Kidney capillary endothelial cell (primary cell): ENCODE data around the gene SNRPD3.
"Not testable (repeated sequence)": the region's sequence is repeated elsewhere in the genome, so short reads cannot be mapped to it uniquely, and the experiment has no call there.

ENCODE experiments used
- DNase-seq: peaks from one replicate; pipeline ENCODE4 v3.0.0-alpha.2; 2018; ENCODE audit warnings: low spot score

SNRPD3 gene

DNA sequence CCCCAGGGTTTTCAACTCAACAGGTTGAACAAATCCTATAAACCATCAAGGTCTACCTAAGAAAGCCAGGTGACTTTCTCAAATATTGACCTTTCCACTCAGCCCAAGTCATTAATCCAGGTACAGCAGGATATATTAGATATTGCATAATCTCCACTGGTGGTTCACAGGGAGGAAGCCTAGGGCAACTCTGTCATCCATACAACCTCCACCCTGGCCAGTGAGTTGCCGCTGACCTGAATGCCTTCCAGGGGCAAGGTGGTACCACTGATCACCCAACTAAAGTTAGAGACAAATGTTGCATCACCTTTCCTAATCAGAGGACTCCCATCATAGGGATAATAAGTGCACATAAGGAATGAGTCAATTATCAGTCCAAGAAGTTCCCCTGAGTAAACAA, 23.7 kb upstream of the SNRPD3 start:
- DNase-seq = no peak

DNA sequence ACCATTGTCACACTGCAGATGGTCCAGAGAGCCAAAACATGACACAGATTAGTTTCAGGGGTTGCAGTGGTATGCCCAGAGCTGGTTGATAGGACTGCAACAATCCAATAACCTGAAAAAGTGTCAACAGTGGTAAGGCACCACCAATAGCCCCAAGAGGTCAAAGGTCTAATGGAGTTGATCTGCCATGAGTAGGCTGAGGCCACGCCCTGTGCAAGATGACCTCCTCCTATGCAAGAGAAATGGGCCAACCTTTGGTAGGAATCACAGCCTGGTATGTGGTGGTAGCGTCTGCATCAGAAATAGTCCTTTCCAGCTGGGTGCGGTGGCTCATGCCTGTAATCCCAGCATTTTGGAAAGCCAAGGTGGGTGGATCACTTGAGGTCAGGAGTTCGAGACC, 20.5 kb upstream of the SNRPD3 start:
- DNase-seq = no peak

DNA sequence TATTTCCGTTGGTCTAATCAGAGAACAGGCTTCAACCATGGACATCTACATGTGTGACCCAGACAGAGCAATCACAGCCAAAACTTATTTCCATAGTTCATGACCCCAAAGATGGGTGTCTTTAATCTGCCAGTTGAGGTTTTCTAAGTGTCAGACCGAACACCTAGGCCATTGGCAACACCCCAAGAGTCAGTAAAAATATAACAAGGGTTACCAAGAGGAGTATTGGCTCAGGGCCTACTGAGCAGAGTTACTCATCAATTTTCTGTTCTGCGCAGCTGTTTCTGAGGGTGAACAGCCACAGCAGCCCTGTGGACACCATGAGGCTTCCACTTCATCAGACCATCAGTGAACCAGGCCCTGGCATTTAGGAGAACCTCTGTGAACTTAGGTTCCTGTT, 19.7 kb upstream of the SNRPD3 start:
- DNase-seq = no peak

DNA sequence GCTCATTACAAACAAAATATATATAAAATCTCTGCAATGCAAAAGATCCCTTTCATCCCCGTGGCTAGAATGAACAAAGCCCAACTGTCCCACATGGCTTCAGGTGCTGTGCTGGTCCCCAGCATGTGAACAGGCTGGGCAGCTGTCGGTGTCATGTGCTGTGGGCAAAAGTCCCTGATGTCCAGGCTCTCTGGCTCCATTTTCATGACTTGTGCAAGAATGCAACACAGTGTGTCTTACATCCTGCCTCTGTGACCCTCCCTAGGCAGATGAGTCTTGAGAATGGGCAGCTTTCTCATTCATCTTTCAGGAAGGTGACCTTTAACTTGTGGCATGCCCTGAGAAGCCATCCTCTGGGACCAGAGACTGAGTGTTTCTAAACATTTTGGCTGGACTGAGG, 15.3 kb upstream of the SNRPD3 start:
- no peak for DNase-seq

DNA sequence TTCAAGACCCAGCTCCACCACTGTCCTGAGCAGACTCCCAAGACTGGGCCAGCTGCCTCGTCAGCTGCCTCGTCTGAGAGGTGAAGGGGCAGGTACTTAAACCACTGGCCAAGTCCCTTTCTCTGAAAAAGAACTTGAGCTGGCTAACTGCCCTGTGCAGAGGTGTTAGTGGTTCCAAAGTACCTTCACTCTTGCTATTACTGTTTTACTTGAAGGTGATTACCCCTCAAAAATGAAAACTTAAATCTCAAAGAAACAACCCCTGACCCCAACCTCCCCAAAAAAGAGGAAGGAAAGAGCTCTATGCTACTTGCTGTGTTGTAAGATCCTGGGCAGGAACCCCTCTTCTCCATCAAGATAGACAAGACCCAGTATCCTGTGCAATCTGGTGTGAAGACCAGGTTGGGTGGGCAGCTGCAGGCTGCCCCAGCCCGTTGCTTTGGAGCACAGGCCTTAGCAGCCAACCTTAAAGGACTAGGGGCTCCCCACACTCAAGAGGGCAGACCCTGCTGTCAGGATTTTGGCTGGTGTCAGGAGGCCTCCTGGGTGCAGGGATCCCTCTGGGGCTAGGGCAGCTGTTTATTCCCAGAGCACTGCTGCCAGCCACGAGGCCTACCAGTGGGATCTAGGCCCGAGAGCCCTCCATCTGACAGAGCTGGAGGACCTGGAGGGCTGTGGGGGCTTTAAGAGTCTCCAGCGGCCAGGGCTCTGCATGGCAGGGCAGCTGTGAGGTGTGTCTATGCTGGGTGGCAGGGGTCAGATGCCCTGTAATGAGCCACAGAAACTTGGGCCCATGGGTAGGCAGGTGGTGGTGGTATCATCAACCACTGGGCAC, 13.9 kb upstream of the SNRPD3 start:
- no peak for DNase-seq

DNA sequence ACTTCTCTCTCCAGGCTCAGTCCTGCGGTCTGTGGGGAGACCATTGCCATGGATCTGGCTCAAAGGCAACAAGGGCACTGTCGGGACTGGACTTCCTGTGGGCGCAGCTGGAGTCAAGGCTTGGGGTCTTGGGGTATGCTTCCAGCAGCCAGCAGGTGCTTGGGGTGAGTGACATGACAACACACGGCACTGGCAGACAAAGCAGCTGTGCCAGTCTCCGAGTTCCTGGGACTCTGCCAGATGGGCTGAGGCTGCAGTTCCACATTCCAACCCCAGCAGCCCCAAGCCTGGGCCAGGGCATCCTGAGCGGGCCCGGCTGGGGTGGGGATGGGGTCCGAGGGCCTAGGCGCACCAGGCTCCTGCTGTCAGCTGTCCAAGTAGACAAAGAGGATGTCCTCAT, 13.2 kb upstream of the SNRPD3 start:
- no peak for DNase-seq

DNA sequence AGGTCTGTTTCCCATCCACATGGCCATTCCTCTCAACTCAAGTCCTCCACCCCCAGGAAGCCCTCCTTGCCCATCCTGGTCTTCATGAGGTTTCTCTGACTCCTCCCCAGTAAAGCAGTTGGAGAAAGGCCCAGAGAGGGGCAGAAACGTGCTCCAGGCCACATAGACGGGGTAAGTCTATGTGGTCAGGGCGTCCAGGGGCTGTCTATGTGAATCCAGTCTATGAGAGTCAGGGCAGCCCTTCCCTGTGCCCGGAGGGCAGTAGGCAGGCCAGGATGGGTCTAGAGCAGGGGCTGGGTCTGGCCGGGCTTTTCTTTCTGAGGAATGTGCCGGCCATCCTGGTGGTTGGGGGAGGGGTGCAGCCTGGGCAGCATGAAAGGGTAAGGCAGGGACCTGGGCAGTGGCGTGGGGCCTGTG, 12.6 kb upstream of the SNRPD3 start:
- no peak for DNase-seq

DNA sequence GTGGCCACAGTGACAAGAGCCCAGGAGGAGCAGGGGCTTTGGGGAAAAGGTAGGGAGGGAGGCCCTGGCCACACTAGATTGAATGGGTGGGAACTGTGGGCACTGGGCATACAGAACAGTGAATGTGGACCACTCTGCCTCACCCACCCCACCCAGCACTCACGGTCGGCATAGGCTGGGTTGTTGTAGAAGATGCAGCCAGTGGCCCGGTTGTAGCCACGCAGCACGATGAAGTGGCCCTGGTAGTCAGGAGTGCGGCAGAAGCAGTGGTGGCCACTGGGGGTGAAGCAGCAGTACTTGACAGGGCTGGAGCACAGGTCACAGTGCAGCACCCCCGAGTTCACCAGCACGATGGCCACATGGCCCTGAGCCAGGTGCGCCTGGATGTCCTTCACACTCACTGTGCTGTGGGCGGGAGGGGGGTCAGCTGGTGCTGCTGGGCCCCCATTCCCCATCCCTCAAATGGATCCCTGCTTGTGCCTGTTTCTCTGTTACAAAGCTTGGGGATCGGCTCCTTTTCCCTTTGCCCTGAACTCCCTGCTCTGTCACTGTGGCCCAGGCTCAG, 12.0 kb upstream of the SNRPD3 start:
- no peak for DNase-seq

DNA sequence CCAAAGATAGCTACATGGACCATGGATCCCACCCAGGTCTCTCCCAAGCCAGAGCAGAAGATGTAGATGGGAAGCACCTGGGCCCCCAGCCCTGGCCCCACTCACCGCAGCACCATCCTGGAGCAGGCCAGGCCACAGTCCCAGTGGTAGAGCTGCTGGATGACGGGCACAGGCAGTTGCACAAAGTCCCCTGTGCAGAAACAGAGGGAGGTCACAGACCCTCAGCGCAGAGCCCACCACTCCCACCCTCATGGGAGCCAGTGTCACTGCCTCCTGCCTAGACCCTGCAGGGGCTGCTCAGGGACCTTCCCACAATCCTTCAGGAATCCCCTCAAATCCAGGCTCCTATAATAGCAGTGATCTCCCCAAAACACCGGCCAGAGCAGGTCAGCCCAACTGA, 7.0 kb upstream of the SNRPD3 start:
- no peak for DNase-seq

DNA sequence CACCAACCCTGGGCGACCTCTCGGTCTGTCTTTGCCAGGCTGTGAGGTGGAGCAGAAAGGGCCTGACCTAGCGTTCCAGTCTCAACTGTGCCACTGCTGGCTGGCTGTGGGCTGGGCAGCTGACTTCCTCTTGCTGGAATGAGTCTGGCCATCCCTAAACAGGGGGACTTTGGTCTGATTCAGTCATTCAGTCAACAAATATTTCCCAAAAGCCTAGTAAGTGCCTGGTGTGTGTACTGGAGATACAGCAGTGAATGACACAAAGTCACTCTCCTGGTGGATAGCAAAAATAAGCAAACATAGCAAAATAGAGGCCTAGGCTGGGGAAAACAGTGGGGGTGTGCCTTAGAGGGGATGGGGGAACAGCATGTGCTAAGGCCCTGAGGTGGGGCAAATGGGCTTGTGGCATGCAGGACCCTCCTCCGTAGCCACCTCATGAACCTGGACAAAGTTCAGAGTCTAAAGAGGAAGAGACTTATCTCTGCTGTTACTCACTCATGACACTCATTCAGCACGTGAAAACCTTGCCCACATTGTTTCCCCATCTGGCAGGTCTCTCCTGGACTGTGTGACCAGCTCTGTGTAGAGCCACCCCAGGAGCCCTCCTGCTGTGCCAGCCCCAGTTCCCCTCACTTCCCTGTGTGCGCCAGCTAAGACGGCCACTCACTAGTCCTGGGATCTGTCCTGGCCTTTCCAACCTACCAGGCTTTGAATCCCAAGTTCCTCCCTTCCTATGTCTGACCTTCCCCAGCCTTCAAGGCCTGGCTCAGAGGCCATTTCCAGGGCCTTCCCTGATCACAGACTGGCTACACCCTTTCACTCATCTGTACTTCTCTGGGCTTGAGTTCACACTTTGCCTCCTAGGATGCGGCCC, 5.5 kb upstream of the SNRPD3 start:
- DNase-seq = no peak

DNA sequence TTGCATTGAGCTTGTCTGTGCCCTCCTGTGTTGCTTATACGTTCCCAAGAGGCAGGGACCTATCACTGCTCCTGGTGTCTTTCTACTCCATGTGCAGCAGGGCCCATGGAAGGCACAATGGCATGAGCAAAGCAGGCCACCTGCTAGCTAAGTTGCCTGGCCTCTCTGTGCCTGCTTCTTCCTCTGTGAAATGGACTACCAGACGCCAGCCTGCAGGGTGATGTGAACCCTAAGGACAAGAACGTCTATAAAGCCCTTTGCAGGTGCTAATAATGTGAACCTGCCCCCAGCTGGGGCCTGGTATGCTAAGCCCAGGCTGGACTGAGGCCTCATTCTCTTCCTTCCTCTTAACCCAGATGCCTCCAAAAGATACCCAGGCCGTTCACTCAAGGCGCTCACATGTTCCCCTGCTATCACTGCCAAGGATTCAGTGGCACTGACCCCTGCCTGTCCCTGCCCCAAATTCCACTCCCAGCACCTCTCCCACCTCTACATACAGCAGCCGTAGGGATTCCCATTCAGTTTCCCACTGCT, 4.8 kb upstream of the SNRPD3 start:
- DNase-seq = no peak

DNA sequence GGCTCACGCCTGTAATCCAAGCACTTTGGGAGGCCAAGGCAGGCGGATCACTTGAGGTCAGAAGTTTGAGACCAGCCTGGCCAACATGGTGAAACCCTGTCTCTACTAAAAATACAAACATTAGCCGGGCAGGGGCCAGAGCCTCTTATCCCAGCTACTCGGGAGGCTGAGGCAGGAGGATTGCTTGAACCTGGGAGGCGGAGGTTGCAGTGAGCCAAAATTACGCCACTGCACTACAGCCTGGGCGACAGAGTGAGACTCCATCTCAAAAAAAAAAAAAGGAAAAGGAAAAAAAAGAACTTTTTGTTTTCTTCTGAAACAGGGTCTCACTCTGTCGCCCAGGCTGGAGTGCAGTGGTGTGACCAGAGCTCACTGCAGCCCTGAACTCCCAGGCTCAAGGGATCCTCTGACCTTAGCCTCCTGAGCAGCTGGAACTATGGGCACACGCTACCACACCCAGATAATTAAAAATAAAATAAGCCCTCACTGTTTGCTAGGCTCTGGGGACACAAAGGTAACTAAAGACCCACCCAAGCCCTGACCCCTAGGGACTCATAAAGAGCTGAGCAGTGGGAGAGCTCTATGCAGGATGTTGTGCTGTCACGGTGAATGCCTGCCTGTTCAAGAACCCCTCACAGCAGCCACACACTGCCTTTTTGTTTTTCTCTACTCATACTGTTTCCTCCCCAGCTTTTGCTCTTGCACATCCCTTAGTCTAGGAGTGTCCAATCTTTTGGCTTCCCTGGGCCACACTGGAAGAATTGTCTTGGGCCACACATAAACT, 3.1 kb upstream of the SNRPD3 start:
- not testable (repeated sequence) for DNase-seq

DNA sequence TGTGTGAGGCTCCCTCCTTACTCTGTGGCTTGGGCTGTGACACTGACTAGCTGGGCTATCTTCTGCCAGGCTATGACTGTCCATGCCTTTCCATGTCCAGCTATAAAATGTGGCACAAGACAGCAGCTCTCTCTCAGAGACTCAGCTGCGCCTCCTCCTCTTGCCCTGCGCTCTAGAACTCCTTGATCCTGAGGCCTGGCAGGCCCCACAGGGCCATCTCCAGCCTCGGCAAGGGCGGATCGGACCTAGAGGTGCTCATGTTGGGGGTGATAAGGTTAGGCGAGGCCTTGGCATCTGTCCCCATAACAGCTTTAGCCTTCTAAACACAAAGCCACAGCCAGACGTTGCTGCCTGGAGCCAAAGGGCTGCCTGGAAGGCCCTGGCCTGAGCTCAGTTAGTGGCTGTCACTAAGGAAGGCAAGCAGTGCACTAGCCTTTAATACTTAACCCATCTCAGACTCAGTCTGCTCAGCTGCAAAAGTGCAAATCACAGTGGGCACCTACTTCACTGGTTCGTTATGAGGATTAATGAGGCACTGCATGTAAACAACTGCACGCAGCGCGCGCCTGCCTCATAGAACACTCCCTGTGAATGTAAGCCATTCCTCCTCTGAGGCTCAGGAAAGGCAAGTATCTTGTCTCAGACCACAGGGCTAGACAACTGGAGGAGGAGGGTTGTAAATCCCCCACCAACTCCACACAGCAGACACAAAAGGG, 2.0 kb upstream of the SNRPD3 start:
- DNase-seq = no peak

DNA sequence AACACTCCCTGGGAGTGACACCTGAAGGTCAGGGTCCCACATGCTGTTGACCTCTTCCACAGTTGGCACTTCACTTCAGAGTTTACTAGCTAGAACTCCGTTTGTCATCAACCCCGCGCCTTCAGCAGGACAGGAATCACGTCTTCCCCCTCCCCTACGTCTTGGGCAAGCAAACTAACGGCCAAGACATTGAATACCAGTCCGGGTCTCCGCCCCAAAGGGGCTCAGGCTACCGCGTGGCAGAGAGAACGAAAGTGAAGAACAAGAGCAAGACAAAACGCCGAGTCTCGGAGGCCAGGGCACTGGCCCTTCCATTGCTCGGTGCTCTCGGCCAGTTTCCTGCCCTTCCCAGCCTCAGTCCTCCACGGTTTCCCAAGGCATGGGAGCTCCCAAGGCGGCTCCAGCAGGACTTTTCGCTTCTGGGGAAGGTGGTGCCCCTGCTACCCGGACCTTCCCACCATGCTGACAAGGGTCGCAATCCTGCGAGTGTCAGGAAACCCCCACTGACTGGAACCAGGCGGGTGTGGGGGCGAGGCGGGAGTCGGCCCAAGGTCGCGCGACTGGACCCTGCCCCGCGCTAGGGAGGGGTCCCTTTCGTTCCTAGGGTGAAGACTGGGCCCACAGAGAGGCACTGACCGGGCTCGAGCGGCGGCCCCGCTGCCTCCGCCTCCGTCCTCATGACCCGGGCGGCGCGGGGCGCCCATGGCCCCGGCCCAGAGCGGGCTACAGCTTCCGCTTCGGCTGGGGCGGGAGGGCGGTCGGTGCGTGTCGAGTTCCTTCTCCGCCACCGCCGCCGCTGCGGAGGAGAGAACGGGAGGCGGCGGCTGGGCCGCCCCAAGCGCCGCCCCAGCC, 1.3 kb upstream of the SNRPD3 start, which contains the start of gene GUCD1:
TSS of gene GUCD1 (minus strand) at position 826 of the 852 bp plus-strand sequence. CDS start at position 679, 147 bp downstream.
- DNase-seq = peak; percentile 23

DNA sequence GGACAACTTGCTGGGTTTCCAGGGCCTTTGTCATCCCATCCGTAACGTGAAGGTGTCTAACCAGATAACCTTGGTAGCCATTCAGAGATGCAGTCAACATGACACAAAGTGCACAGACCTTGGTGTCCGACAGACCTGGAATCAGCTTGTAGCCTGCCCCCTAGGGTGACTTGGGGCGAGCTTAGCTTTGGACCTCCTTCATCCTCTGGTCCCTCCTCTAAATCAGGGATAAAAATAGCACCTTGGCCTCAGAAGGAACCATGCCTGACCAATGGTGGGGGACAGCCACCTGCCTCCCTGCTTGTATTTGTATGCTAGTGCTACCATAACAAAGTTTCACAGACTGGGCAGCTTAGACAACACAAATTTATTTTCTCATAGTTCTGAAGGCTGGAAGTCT, 3.7 kb downstream of the SNRPD3 start:
- no peak for DNase-seq

DNA sequence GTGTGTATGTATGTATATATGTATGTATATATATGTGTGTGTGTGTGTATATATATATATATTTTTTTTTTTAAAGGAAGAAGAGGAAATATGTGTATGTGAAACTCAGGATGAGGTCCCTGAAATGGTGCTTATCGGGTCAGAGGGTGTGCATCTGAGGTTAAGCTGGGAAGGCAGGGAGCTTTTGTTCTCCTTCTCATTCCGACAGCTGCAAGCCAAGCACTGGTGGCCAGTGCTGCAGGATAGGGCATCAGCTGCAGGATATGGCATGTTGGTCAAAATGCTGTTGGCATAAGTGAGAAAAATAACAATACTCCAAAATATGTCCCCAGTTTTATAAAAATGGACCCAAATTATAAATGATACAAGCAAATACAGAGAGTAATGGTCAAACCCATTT, 7.4 kb downstream of the SNRPD3 start:
- DNase-seq = no peak

DNA sequence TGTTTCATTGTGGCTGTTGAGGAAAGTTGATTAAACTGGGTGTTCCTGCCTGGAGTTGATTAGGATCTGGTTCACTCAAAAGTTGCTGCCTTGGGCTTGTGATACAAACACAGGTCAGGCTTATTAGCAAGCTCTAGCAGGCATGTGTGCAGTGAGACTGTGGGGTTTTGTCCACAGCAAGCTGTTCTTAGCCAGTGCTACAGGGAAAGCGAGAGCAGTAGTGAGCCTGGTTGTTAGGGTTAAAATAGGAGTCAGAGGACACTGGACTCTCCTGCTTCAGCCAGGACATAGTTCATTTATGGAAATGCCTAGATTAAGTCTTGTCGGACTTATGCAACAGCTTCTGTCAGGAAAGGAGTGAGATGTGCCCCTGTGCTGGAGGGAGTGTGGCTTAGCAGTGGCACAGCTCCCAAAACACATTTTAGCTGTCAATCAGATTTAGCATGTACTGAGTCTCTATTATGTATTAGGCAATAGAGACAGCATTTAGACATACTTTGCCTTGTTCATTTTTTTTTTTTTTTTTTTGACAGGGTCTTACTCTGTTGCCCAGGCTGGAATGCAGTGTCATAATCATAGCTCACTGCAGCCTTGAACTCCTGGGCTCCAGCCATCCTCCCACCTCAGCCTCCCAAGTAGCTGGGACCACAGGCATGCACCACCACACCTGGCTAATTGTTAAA, 8.7 kb downstream of the SNRPD3 start:
- no peak for DNase-seq

DNA sequence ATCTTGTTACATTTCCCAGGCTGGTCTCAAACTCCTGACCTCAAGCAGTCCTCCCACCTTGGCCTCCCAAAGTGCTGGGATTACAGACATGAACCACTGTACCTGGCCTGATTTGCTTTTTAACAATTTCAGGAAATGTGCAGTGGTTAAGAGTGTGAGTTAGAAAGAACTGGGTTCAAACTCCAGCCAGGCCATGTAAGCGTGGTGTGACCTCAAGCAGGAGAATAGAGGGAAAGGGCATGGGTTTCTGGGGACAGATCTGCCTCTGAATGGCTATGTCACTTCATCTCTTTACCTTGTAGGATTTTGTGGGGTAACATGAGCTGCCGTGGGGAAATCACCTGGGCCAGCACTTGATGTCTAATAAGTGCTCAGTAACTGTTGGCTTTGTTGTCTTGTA, 9.3 kb downstream of the SNRPD3 start:
- DNase-seq = no peak

DNA sequence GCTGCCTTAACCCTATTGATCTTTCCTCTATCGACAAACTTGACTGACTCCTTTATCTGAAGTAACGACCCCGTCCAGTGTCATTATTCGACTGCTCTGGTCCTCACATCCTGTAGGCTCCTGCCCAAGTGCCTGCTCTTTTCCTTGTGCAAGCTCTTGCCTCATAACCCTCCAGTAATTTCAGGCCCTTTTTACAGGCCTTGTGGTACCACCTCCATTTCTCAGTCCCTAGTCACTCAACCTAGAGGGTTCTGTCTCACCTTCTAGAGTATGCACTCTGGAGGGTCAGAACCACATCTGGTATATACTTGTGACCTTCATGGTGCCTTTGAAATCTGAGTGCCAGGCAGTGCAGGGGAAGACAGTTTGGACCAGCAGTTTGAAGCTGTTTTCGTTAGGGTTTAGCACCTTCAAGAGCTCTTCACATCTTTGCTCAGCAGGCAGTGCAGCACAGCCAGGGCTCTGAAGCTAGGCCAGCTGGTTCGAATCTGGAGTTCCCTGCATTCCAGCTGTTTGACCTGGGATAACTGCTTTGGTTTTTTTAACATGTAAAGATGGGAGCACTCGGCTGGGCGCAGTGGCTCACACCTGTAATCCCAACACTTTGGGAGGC, 11.2 kb downstream of the SNRPD3 start:
- no peak for DNase-seq
